ENCODE results near the gene SLC39A7.

DNA sequence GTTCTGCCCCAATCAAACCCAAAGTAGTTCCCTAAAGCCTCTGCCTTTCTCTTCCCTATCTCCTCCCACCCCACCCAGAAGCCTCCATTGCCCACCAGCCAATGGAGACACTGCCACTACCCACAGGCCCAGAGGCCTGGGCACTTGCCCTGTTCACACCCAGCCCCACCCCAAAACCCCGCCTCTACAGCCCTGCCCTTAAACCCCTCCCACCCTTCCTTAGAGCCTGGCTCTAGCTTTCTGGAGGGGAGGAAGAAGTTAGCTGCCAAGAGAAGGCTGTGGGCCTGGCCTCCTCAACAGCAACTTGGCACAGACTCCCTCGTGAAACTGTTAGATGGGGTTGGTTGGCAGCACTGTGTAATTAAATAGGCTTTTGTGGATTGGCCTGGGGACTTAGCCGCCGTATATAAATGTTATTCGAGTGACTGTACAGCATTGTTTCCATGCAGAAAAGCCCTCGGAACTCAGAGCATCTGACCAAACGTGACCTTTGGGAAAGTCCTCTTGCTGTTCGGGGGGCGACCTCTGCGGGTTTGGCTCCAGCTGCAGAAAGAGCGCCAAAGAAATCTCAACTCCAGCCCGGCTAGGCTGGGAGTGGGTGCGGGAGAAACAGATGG, 39.8 kb upstream of the SLC39A7 start:
- TF ChIP-seq POLR2A (IDR thresholded peaks at IDR 0.05) (no peak), CTCF (IDR thresholded peaks at IDR 0.05) (no peak), EP300 (IDR thresholded peaks at IDR 0.05) (no peak), POLR2AphosphoS5 (IDR thresholded peaks at IDR 0.05) (peak in 2 of 3 donors; percentile 2 to 13)

Data from stomach (tissue), 4 donors.